GM21515 (cell line): Measurements from ENCODE around the gene AK8.

Experiments
- ATAC-seq: cut with Tn5 transposase; IDR thresholded peaks from one replicate; pipeline ENCODE4 v1.9.1; 2021; ENCODE audit not compliant: unreplicated experiment

Gene AK8

DNA sequence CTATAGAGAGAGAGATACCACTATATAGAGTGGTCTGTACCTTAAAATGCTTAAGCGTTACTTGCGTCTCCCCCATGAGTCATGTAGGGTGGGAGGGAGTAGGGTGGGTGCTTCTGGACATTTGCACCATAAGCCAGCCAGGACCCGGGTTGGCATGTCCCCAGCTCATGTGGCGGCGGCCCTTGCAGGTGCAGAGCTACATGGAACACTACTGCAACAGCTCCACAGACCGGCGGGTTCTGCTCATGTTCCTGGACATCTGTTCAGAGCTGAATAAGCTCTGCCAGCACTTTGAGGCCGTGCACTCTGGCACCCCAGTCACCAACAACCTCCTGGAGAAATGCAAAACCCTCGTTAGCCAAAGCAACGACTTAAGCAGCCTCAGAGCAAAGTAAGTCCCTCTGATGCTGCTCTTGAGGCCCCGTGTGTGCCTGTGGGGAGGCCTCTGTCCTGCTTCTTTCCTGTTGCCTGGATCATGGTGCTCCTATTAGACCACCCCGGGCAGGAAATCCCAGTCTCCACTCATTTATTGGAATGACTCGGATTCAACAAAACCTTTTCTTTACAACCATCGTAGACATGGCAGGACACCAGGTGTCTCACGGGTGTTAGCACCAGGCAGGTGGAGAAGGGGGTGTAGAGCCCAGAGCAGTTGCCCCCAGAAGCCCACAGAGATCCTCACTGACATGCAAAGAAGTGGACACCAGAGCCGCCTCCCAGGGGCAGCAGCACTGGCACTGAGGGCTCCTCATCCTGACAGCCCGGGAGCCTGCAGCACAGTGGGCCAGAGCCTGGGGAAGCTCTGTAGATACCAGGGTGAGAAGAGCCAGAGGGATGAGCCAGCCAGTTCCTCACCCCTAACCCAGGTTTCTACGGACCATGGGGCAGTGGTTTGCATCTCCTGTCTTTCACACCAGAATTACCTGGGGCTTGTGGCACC, 9.4 kb upstream of the AK8 start:
- ATAC-seq: no peak

DNA sequence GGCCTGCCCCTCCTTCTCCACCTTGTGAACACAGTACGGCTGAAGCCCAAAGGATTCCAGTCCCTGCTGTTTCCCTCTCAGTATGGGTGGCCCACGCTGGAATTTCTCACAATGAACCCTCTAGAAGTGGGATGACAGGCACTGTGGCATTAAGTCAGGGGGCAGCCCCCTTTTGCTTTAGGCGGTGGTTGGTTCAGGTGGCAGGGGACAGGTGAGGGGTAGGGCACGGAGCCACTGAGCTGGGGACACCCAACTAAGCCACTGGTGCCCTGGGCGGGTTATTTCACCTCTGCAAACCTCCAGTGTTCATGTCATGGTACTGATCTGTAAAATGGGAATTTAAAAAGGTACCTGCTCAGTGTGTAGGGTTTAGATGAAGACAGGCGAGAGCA, 8.2 kb upstream of the AK8 start:
- ATAC-seq: no peak

DNA sequence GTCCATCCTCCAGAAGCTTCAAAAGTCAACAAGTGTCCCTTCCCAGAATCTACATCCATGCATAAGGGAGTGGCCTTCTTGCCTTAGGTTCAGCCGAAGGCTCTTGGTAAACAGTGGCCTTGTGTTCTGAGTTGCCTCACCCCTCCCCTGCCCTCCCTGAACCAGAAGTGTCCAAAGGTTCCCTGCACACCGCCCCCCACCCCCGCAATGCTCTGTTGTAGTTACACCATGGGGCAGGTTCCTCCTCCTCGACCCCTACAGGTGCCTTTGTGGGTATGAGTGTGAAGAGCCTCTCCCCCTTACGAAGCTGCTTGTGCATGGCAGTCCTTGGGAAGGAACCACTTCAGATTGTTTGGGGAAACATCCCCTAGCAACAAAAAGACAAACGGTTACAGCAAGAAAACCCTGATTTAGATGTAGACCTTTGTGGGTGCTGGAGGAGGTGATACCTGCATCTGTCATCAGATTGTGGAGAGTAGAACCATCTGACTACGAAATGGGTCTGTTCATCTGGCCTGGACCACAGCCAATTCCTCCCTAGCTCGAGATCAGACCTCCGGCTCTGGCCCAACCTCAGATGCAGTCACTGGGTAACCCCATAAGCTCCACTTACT, 7.7 kb upstream of the AK8 start:
- ATAC-seq: no peak

DNA sequence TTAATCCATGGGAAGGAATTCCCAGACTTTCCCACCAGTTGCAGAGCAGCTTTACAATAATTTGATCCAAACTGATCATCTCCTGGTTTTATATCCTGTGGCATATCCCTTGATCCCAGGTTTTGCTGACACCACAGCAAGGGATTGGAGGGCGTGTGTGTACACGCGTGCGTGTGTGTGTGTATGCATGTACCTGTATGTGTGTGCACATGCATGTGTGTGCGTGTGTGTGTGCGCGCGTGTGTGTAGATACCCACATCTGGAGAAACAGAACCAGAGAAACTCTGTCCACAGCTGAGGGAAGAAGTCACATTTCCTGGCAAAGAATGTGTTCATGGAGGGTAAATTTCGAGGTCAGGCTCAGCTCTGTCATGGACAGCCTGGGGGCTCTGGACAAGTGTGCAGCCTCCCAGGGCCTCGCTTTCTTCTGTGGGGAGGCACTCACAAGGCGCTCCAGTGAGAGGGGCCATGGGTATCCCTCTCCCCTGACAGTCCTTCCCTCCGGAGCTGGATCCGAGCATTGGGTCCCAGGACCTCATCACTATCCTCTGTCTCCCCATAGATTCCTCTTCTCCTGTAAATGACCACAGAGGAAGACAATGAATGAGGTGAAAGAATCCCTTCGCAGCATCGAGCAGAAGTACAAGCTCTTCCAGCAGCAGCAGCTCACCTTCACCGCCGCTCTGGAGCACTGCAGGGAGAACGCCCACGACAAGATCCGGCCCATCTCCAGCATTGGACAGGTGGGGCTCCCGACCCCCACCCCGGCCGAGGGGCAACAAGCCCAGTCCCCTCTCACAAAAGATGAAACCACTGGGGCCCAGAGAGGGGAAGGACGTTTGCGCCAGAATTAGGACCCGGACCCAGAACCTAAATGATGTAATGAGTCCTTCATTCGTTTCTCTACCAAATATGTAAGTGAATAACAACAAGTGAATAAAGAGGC, 5.5 kb upstream of the AK8 start:
- ATAC-seq: no peak

DNA sequence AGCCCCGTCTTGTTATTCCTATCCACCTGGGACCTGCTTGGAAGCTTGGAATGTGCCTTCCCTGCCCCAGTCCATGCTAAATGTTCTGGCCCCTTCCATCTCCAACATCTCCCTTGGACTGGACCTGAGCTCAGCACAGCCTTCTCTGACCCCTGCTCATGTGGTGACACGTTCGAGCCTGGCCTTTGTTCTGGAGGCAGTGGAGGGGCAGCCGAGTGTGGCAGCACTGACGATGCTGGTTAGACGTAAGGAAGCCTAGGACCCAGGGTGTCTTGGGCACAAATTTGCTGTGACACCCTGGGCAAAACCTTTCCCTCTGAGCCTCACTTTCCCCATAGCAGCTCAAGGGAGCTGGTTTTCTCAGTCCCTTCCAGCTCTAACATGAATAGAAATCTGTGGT, 4.5 kb upstream of the AK8 start:
- no peak for ATAC-seq

DNA sequence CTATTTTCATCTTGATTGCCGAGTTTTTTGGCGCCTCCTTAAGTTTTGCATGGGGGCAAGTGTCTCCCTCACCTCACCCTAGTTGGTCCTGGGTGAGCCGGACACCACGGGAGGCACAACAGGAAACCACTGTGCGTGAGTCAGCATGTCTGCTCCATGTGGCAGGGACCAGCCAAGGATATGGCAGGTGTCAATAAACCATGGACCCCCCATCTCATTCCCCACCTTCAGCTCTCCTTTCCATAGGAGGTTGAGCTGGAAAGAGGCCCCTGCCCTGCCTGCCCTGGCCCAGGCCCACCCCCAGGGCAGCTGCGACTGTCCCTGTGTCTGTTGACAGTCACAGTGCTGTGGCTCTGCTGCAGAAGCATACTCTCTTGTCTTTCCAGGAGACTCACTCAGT, 3.7 kb upstream of the AK8 start:
- ATAC-seq: no peak

DNA sequence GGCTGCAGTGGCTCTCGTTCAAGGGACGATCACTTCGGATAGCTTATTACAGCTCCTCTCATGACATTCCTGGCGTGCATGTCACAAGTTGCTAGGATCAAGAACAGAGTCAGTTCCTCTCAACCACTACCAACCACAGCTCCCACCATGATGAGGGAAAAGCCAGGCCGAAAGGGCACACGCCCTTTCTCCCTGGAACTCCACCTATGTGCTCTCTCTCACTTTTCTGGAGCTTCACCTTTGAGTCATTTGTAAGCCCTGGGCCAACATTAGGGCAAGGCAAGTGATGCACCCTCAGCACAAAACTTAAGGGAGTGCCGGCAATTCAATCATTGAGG, 2.2 kb upstream of the AK8 start:
- no peak for ATAC-seq

DNA sequence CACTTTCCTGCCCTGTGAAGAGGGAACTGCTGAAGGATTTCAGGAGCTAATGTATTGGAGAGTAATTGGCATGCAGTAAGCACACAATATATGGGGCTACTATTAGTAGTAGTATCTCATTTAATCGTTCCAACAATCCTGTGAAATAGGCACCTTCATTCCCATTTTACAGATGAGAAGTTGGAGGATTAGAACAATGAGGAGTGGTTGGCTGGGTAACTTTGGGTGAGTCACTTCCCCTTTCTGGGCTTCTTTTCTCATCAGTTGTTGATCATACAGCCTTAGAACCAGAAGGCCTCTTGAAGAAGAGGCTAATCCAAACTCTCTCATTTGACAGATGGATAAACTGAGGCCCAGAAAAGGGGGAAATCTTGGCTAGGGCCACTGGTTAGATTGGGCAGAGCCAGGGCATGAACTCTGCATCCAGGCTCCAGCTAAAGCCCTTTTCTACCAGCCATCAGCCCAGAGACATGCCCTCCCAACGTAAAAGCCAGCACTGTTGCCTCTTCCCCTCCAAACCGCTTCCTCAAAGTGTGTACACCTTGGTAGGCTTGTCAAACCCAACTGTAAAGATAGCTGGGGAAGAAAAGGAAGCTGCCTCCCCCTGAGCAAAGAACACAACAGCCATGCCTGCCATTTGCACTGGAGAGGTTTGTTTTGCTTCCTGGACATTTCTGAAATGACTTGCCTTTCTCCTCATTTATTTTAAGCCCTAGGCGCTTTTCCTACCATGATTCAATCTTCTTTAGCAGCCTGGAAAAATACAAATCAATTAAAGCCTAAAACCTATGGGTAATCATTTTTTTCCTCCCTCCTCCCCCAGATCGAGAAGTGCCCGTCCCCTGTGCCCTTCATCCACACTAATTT, 1.6 kb upstream of the AK8 start:
- no peak for ATAC-seq

DNA sequence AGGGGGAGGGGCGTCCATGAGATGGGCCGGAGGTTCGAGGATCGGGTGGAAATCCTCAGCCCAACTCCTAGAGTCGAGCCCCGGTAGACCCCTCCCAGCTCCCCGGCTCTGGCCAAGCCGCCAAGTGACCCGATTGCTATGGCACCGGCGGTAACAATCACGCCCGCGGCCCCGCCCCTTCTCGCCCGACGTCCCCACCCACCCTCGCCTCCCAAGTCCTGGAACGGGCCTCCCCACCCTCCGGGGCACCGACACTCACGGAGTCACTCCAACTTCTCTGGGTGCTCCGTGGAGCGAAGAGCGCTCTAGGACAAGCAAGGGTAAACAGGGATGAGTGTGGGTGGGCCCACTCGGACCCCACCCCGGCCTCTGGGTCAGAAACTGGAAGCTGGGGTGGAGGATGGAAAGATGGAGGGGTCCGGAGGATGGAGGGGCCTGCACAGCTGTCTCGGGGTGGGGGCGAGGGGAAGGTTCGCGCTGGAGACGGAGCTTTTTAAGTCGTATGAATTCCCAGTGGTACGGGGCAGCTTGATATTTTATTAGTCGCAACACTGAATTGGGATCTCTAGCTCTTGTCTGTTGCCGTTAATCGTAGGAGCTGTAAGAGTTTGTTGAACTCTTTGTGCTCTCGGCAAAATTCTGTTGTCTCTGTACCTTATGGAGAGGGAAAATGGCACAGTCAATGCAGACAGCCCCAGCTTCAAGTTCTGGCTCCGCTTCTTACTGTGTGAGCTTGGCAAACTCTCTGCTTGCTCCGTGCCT, 792 bp upstream of the AK8 start, which contains the start of gene SPACA9:
Gene SPACA9, plus strand, starts transcription at position 204 of the 762 bp plus-strand sequence. CDS start 5,050 bp downstream, outside the sequence.
- no peak for ATAC-seq

DNA sequence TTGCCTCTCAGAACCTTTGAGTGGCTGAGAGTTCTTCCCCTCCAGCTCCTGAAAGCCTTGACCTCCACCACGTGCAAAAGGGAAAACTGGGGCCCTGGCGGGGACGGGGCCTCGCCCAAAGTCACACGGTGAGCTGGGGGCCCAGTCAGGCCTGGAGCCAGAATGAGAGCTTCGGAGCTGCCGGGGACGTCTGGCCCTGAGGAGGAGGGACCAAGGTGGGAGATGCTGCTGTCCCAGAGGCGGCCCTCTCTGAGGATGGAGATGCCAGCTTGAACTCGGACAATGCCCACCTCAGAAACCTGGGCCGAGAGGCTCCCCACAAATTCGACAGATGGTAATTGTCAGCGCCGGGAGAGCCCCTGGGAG, 643 bp downstream of the AK8 start:
- no peak for ATAC-seq

DNA sequence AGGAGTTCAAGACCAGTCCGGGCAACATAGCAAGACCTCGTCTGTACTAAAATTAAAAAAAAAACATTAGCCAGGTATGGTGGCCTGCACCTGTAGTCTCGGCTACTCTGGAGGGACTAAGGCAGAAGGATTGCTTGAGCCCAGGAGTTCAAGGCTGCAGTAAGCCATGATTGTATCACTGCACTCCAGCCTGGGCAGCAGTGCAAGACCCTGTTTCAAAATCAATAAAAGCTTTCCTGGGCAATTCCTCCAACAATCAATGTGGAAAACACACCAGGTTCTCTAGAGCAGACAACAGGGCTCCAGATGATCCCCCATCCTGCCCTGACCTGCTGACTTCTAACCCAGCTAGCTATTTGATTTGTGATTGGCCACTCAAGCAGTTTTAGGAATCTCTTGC, 1.2 kb downstream of the AK8 start:
- ATAC-seq: no peak

DNA sequence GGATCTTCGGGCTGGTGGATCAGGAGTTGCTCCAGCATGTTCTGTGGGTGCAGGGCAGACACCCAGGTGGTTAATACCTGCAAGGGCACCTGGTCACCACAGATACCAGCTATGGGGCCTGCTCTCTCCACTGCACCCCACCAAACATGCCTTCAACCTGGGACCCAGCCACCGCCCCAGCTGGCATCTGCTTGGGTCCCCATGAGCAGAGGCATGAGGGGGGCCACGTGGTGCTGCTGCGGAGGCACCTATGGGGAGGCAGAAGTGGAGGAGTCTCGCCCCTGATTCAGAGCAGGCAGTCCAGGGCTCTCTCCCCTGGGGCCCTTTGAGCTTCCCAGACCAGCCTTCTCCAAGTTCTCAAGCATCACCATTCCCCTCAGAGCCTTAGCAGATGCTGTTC, 2.9 kb downstream of the AK8 start:
- ATAC-seq: no peak

DNA sequence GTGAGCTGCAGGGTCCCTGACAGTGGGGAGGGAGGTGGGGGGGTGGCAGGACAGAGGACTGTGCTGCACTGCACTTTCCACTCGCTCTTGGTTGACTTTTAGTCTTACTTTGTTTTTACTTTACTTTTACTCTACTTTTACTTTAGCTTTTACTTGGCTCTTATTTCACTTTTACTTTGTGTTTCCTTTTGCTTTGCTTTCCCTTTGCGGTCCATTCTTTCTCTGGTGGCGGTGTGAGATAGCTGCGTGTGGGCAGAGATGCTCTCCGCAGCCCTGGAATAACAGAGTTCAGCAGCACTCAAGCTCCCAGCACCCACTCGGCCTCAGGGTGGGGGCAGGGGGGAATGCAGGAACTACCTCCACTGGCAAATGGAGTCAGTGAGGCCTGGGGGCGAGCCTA, 4.7 kb downstream of the AK8 start:
- ATAC-seq: no peak

DNA sequence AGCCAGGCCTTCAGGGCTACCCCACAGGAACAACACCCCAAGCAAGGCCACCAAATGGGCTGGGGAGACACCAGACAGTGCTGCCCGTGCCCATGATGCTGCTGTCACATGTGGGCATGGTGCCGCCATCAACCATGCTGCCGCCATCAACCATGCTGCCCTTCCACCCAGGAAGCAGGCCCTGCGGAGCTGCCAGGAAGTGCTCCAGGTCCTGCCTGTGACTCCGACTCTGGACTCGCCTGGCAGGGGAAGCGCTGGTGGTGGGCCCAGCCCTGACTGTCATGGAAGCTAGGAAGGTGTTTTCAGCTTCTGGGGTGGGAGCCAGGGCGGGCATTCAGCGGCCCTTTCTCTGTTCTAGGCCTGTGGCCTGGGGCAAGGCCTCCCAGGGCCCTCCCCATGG, 8.8 kb downstream of the AK8 start:
- no peak for ATAC-seq

DNA sequence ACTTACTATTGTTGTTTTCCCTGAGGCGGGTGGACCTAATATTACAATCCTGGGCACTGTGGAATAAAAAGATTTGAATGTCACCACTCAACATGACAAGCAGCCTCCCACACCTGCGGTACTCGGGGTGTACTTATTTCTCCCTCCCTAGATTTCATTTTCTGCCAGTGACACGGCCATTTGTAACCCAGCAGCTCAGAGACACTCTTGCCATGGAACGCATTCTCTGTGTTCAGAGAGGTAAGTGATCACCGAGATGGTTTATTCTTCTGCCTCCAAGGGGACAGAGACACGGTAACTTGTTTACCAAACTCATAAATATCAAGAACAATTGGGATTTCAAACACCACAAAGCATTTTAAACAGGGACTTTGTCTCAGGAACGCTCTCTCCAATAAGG, 11.2 kb downstream of the AK8 start:
- ATAC-seq: no peak

DNA sequence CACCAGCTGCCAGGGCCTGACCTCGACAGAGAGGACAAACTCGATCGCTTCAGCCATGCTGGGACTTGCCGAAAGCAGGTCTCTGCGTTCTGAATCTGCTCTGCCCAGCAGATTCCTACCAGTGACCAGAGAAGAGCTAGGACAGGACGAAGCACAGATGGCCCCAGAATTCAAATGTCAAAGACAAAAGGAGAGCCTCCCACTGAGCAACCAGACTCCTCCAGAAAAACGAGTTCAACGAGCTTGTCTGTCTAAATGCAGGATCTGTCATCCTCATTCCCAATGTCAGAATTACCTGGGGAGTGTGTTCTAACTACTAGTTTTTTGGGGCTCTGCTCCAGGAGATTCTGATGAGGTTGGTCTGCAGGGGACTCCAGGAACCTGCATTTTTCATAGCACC, 13.4 kb downstream of the AK8 start:
- no peak for ATAC-seq

DNA sequence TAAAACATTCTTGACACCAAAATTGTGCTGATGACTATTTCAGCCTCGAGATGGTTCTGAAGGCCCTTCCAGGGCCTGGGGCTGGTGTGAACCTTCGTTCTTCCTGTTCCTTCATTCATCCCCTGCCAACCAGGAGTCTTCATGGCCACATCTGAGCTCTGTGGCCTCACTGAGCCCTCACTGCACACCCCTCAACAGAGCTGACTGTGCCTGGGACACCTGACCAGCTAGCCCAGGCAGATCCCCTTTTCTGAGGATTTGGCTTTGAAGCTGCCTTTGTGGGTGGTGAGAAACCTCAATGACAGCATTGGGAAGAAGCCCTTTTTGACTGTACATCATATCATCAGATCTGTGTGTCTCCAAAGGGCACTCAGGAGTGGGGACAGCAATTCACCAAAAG, 13.8 kb downstream of the AK8 start:
- ATAC-seq: no peak

DNA sequence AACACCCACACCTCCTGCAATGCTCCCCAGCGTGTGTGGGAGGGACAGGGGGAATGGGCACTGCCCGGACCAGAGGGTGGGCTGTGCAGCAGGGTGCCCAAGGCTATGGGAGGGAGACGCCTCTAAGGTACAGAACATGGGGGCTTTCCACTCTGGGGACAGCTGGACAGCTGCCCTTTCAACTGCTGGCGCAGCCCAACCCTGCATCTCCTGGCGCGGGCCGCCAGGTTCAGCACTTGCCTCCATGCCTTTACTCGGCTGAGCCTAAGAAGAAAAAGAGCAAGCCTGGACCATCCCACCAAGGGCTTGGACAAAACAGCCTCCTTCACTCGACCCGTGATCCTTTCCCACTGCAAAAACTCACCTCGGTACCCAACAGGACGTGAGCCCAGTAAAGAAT, 15.0 kb downstream of the AK8 start:
- ATAC-seq: no peak

DNA sequence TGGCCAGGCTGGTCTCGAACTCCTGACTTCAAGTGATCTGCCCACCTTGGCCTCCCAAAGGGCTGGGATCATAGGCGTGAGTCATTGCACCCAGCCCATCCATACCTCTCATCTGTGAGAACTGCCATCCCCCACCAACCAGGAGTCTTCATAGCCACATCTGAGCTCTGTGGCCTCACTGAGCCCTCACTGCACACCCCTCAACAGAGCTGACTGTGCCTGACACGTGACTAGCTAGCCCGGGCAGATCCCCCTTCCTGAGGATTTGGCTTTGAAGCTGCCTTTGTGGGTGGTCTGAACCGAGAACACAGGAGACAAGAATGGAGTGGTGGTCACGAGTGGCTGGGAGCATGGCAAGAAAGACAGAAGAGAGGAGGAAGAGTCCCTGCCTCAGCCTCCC, 15.6 kb downstream of the AK8 start:
- ATAC-seq: no peak

DNA sequence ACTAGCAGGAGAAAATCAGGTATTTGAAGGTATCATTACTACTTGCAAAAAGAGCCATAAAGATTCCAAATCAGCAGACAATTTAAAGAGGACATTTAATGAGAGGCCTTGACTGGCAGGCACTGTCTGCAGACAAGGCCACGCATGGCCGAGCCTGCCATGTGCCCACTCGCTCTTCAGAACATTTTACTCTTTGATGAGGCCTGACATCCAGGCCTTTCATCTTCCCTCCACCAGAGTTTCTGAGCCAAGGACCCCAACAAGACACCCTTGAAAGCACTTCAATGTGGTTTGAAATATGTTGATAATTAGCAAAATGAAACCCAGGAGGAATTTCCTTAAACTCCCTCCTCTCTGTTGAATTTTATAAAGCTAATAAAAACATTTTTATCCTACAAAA, 16.4 kb downstream of the AK8 start:
- ATAC-seq: no peak
